ENCODE measurements around the gene SGMS1. TPM values are rescaled to one million over a fixed set of nuclear protein-coding genes. Genes with fewer than 3 reads are reported as not detected.
A peak's percentile ranks its signal among the peaks of the same experiment; 100 is the strongest.
"Not testable (repeated sequence)": the region's sequence is repeated elsewhere in the genome, so short reads cannot be mapped to it uniquely, and the experiment has no call there.

The SGMS1 gene
- total RNA-seq, 4 donors from 2014 or later = 64.3 to 132 (median 87.0) TPM

DNA sequence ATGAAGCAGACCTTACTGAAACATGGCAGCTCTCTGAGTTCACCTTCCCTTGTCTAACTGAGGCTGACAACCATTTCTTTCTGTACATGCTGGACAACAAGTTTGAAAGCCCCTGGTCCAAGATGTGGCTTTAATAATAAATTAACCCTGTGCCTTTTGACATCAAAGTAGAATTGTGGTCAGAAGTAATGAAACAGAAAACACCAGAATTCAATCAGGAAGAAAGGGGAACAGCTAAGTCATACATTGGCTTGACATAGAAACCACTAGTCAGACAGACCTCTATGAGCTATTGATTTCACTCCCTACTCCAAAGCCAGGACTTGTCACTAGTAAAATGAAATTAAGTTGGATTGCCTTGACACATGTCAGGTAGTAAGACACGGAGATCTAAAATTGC is 197.3 kb downstream of the SGMS1 start:
- no peak for DNase-seq (ENCODE audit: extremely low spot score)
- Histone ChIP-seq H3K4me1 (peaks cover under 1 to 17% (median 7%) of the 10 kb centered on the region in 4 donors), H3K9me3 (no peaks in the 10 kb centered on the region), H3K4me3 (no peak overlapping the region), H3K27ac (replicated peaks in 1 of 4) (no peak overlapping the region), H3K36me3 (no peaks in the 10 kb centered on the region), H3K27me3 (no peaks in the 10 kb centered on the region)
- intact Hi-C loops (cut with DNase I) = no loop called here
- 96% methylated on average over 1 of the region's 1 CpG for WGBS
- no peak for TF ChIP-seq POLR2AphosphoS5 (IDR thresholded peaks at IDR 0.05)
- no peak for TF ChIP-seq EP300 (IDR thresholded peaks at IDR 0.05)
- TF ChIP-seq CTCF (IDR thresholded peaks at IDR 0.05) = no peak
- no peak for TF ChIP-seq POLR2A (IDR thresholded peaks at IDR 0.05; ENCODE audit: low read depth)

DNA sequence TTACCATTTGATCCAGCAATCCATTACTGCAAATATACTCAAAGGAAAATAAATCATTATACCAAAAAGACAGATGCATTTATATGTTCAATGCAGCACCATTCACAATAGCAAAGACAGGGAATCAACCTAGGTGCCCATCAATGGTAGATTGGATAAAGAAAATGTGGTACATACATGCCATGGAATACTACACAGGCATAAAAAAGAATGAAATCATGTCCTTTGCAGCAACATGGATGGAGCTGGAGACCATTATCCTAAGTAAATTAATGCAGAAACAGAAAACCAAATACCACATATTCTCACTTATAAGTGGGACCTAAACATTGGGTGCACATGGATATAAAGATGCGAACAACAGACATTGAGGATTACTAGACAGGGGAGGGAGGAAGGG is 198.5 kb downstream of the SGMS1 start:
- H3K36me3 ChIP-seq; H3K27me3 ChIP-seq; H3K9me3 ChIP-seq; H3K4me3 ChIP-seq; intact Hi-C loops (cut with DNase I); H3K27ac ChIP-seq (replicated peaks in 1 of 4); DNase-seq (ENCODE audit: extremely low spot score): not testable (repeated sequence)
- 100% methylated on average over 1 of the region's 1 CpG for WGBS
- peaks cover 0 to 12% (median 5%) of the 10 kb centered on the region in 4 donors for H3K4me1 ChIP-seq

- intact Hi-C loops (cut with DNase I) = no loop called here
- TF ChIP-seq POLR2AphosphoS5 (IDR thresholded peaks at IDR 0.05) (no peak), CTCF (IDR thresholded peaks at IDR 0.05) (no peak), EP300 (IDR thresholded peaks at IDR 0.05) (no peak), POLR2A (IDR thresholded peaks at IDR 0.05; ENCODE audit: low read depth) (no peak)
- WGBS = 91% methylated on average over 3 of the region's 3 CpGs
- H3K9me3 ChIP-seq = no peaks in the 10 kb centered on the region
- DNase-seq (ENCODE audit: extremely low spot score) = no peak
- H3K27ac ChIP-seq (replicated peaks in 1 of 4) = no peak overlapping the region
- no peak overlapping the region for H3K4me3 ChIP-seq
- H3K27me3 ChIP-seq = no peaks in the 10 kb centered on the region
- no peaks in the 10 kb centered on the region for H3K36me3 ChIP-seq
- peaks cover 10 to 28% (median 17%) of the 10 kb centered on the region in 4 donors for H3K4me1 ChIP-seq
Observed at GRCh38 chr10:50423448-50423847, 200.3 kb downstream of the SGMS1 start.

DNA sequence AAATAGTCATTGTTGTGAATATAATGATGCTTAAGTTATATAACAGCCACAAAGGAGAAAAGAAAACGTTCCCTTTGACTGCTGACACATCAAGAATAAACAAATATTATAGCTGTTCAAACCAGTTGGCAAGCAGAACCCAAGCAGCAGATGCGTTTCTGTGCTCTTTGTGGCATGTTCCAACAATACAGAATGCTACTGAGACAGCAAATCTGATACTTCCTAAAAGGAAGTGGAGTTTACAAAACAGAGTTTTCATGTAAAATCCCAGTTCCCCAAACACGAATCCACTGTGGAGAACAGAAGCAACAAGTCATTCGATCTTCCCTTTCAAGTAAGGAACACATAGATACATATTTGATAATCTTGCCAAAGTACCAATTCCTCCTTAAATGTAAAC is 201.5 kb downstream of the SGMS1 start:
- Histone ChIP-seq H3K4me3 (no peak overlapping the region), H3K4me1 (peaks cover 10 to 33% (median 23%) of the 10 kb centered on the region in 4 donors), H3K27ac (replicated peaks in 1 of 4) (peak overlapping the region in 1 of 4 donors; percentile 5), H3K27me3 (no peaks in the 10 kb centered on the region), H3K9me3 (no peaks in the 10 kb centered on the region), H3K36me3 (no peaks in the 10 kb centered on the region)
- intact Hi-C loops (cut with DNase I) = no loop called here
- 55% methylated on average over 4 of the region's 4 CpGs for WGBS
- TF ChIP-seq POLR2A (IDR thresholded peaks at IDR 0.05; ENCODE audit: low read depth) (no peak), EP300 (IDR thresholded peaks at IDR 0.05) (no peak), CTCF (IDR thresholded peaks at IDR 0.05) (no peak), POLR2AphosphoS5 (IDR thresholded peaks at IDR 0.05) (no peak)
- no peak for DNase-seq (ENCODE audit: extremely low spot score)

GRCh38 chr10:50421026-50421719 is 202.6 kb downstream of the SGMS1 start:
- H3K9me3 ChIP-seq = no peaks in the 10 kb centered on the region
- no peaks in the 10 kb centered on the region for H3K27me3 ChIP-seq
- no peak for DNase-seq (ENCODE audit: extremely low spot score)
- intact Hi-C loops (cut with DNase I) = no loop called here
- H3K4me1 ChIP-seq = peaks cover 15 to 39% (median 32%) of the 10 kb centered on the region in 4 donors
- H3K36me3 ChIP-seq = no peaks in the 10 kb centered on the region
- H3K27ac ChIP-seq (replicated peaks in 1 of 4) = no peak overlapping the region
- WGBS = 90% methylated on average over 6 of the region's 6 CpGs
- TF ChIP-seq CTCF (IDR thresholded peaks at IDR 0.05) (peak; percentile 42 to 69 (median 46)), EP300 (IDR thresholded peaks at IDR 0.05) (no peak)
- no peak overlapping the region for H3K4me3 ChIP-seq
